Colonic mucosa (tissue), 4 donors: Measurements from ENCODE around the gene DDRGK1. TPM values are rescaled to one million over a fixed set of nuclear protein-coding genes. Genes with fewer than 3 reads are reported as not detected.

Experiments used
- DNase-seq: peaks from one replicate; pipeline ENCODE4 v3.0.0-alpha.2; 2020
- H3K27ac ChIP-seq: fragments of 200-600 bp; one replicate; pipeline ENCODE4 v1.8.0; 2021
- H3K27me3 ChIP-seq: fragments of 200-600 bp; one replicate; pipeline ENCODE4 v1.8.0; 2021
- H3K36me3 ChIP-seq: fragments of 200-600 bp; one replicate; pipeline ENCODE4 v1.8.0; 2021
- H3K4me1 ChIP-seq: fragments of 200-600 bp; one replicate; pipeline ENCODE4 v1.8.0; 2021; ENCODE audit warnings: mild to moderate bottlenecking
- H3K4me3 ChIP-seq: fragments of 200-600 bp; one replicate; pipeline ENCODE4 v1.8.0; 2021
- H3K9ac ChIP-seq, 2 donors: one replicate each; pipeline ENCODE4 v1.7.0; 2013; ENCODE audit warnings: control low read depth in 2 of 2, low read depth in 2 of 2, low read length in 2 of 2
- H3K9me3 ChIP-seq: fragments of 200-600 bp; one replicate; pipeline ENCODE4 v1.8.0; 2021
- intact Hi-C: fragments of 100-400 bp; cut with DNase I; formaldehyde crosslinking; loops from one replicate; pipeline ENCODE4 v1.14.1; 2022
- total RNA-seq, 2 donors: library from RNA; stranded (reverse); fragmentation: NEBNext Ultra II Directional in 1 of 2; extraction: Animal tissue kit (Norgen Biotek cat#: 25700) in 1 of 2; gene quantifications; one replicate each; pipeline ENCODE4 v1.2.1, GENCODE V29; 2021
- TF ChIP-seq, protein P1 (sequence below): fragments of 200-600 bp; IDR thresholded peaks from one replicate; pipeline ENCODE4 v1.8.0; 2022; ENCODE audit warnings: antibody characterized with exemption, mild to moderate bottlenecking
- donor health status: healthy.
- donor health status: DM: no; HTN: no; CAD: no.
- donor health status: DM: no; HTN: no; CAD: no.

Gene DDRGK1
- total RNA-seq, 2 donors from 2014 or later = 57.8 to 88.6 TPM

DNA sequence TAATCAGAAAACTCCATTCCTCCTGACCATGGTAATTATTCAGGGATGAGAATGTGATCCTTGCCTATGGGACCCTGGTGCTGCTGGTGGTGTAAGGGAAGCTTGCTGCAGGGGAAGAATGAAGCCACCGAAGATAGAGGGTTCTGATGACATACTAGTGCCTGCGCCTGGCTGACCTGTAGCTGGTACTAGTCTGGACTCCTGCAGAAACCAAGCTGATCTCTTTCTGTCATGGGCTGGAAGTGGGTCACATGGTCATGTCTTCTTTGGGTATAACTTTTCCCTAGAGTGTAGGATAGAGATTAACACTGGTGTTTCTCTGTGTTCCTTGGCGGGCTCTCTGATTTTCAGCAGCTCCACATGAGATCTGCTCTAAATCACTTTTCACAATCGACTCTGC is 43.2 kb upstream of the DDRGK1 start:
- Histone ChIP-seq H3K9ac (no peak overlapping the region), H3K27ac (no peak overlapping the region), H3K27me3 (peaks cover 8% of the 10 kb centered on the region), H3K4me1 (peaks cover 3% of the 10 kb centered on the region), H3K9me3 (no peaks in the 10 kb centered on the region), H3K4me3 (no peak overlapping the region), H3K36me3 (no peaks in the 10 kb centered on the region)
- intact Hi-C loops = no loop called here
- TF ChIP-seq, protein P1, sequence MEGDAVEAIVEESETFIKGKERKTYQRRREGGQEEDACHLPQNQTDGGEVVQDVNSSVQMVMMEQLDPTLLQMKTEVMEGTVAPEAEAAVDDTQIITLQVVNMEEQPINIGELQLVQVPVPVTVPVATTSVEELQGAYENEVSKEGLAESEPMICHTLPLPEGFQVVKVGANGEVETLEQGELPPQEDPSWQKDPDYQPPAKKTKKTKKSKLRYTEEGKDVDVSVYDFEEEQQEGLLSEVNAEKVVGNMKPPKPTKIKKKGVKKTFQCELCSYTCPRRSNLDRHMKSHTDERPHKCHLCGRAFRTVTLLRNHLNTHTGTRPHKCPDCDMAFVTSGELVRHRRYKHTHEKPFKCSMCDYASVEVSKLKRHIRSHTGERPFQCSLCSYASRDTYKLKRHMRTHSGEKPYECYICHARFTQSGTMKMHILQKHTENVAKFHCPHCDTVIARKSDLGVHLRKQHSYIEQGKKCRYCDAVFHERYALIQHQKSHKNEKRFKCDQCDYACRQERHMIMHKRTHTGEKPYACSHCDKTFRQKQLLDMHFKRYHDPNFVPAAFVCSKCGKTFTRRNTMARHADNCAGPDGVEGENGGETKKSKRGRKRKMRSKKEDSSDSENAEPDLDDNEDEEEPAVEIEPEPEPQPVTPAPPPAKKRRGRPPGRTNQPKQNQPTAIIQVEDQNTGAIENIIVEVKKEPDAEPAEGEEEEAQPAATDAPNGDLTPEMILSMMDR = no peak
- no peak for DNase-seq

DNA sequence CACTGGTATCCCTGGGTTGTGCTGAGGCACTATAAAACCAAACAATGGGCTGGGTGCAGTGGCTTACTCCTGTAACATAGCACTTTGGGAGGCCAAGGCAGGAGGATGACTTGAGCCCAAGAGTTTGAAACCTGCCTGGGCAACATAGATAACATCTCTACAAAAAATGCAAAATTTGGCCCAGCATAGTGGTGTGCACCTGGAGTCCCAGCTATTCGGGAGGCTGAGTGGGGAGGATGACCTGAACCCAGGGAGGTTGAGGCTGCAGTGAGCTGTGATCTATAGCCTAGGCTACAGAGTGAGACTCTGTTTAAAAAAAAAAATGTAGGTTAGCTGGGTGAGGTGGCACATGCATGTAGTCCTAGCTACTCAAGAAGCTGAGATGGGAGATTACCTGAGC is 42.2 kb upstream of the DDRGK1 start:
- no peak overlapping the region for H3K27ac ChIP-seq
- DNase-seq = no peak
- peaks cover 8% of the 10 kb centered on the region for H3K27me3 ChIP-seq
- TF ChIP-seq, protein P1 = no peak
- H3K9me3 ChIP-seq = no peaks in the 10 kb centered on the region
- no peak overlapping the region for H3K9ac ChIP-seq
- H3K36me3 ChIP-seq = no peaks in the 10 kb centered on the region
- H3K4me1 ChIP-seq = peaks cover 3% of the 10 kb centered on the region
- no peak overlapping the region for H3K4me3 ChIP-seq
- intact Hi-C loops = no loop called here

DNA sequence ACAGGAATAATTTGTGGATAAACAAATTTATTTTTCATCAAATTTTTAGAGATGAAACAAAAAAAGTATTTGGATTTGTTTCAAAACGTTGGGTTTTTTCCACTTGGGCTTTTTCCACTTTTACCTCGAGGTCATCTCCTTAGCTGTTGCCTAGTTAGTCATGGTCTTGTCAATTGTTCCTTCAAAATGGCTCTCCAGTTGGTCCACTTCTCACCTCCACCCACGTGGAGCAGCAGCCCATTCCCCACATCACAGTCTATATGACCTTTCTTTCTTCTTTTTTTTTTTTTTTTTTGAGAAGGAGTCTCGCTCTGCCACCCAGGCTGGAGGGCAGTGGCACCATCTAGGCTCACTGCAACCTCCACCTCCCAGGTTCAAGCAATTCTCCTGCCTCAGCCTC is 41.2 kb upstream of the DDRGK1 start:
- no peaks in the 10 kb centered on the region for H3K9me3 ChIP-seq
- H3K4me1 ChIP-seq = peaks cover 3% of the 10 kb centered on the region
- H3K27ac ChIP-seq = no peak overlapping the region
- intact Hi-C loops = no loop called here
- no peaks in the 10 kb centered on the region for H3K36me3 ChIP-seq
- no peak for DNase-seq
- peaks cover 13% of the 10 kb centered on the region for H3K27me3 ChIP-seq
- TF ChIP-seq, protein P1 = no peak
- H3K9ac ChIP-seq = no peak overlapping the region
- H3K4me3 ChIP-seq = no peak overlapping the region

DNA sequence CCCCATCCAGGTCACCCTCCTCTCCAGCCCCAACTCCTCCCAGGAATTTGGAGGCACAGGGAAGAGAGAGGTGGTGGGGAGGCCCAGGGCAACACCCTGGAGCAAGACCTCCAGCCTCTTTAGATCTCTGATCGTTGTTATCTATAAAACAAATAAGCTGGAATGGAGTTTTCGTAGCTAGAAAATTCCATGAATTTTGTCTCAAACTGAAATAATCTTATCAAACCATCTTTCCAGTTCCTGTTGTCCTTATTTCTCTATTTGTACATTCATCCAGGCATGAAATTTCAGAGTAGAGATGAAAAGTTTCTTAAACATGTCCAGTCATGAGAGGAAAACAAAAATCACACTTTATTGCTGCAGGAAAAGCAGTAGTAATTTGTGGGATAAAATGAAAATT is 40.7 kb upstream of the DDRGK1 start:
- H3K4me3 ChIP-seq = no peak overlapping the region
- H3K9me3 ChIP-seq = no peaks in the 10 kb centered on the region
- no peaks in the 10 kb centered on the region for H3K36me3 ChIP-seq
- intact Hi-C loops = no loop called here
- H3K4me1 ChIP-seq = peaks cover 3% of the 10 kb centered on the region
- H3K9ac ChIP-seq = no peak overlapping the region
- no peak for DNase-seq
- TF ChIP-seq, protein P1 = no peak
- H3K27me3 ChIP-seq = peaks cover 19% of the 10 kb centered on the region
- H3K27ac ChIP-seq = no peak overlapping the region

DNA sequence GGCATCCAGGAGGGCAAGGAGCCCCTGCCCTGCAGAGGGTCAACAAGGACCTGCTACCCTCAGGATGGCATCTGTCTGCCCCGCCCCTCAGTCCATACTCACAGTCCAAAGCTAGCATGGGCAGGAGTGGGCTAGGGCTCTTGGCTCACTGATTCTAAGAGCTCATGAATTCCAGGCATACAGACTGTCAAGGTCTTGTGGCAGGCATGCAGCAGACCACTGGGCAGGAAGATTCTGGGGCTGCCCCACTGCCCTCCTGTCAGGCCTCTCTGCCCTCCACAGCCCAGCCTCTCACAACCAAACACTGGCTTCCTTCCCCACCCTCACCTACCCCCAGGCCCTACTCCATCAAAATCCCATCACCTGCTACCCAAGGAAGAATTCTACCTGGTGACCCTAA is 40.1 kb upstream of the DDRGK1 start:
- intact Hi-C loops = no loop called here
- H3K4me3 ChIP-seq = no peak overlapping the region
- H3K36me3 ChIP-seq = no peaks in the 10 kb centered on the region
- no peak for DNase-seq
- peaks cover 24% of the 10 kb centered on the region for H3K27me3 ChIP-seq
- no peak overlapping the region for H3K27ac ChIP-seq
- TF ChIP-seq, protein P1 = no peak
- H3K9me3 ChIP-seq = no peaks in the 10 kb centered on the region
- peaks cover 3% of the 10 kb centered on the region for H3K4me1 ChIP-seq
- no peak overlapping the region for H3K9ac ChIP-seq
